Gastrocnemius medialis (tissue), 4 donors: Measurements from ENCODE around the gene TNFSF4. TPM values are rescaled to one million over a fixed set of nuclear protein-coding genes. Genes with fewer than 3 reads are reported as not detected.

Experiments used
- ATAC-seq, 2 donors: fragments of 150-250 bp; one replicate each; pipeline ENCODE4 v1.9.1; 2016
- DNase-seq, 2 donors: peaks; one replicate each; pipeline ENCODE4 v3.0.0-alpha.2; 2019
- H3K27ac ChIP-seq, 4 donors: fragments of 200-600 bp; sonication (generic); 1 replicate in 1 of 4; 2 replicates in 3 of 4; pipeline ENCODE4 v1.5.1; 2016 to 2018; ENCODE audit warnings: mild to moderate bottlenecking in 2 of 4, moderate library complexity in 1 of 4
- H3K27me3 ChIP-seq, 3 donors: fragments of 200-600 bp; sonication (generic) in 2 of 3; 1 replicate in 1 of 3; 2 replicates in 2 of 3; pipeline versions ENCODE4 v1.5.1 to v1.6.0; 2016 to 2019; ENCODE audit warnings: mild to moderate bottlenecking in 1 of 3, moderate library complexity in 1 of 3
- H3K36me3 ChIP-seq, 2 donors: fragments of 200-600 bp; sonication (generic) in 1 of 2; one replicate each; pipeline ENCODE4 v1.5.1; 2017 to 2018
- H3K4me1 ChIP-seq, 2 donors: fragments of 200-600 bp; sonication (generic) in 1 of 2; one replicate each; pipeline ENCODE4 v1.5.1; 2016 to 2017; ENCODE audit warnings: mild to moderate bottlenecking in 2 of 2
- H3K4me3 ChIP-seq, 4 donors: fragments of 200-600 bp; sonication (generic) in 3 of 4; 1 replicate in 1 of 4; 2 replicates in 3 of 4; pipeline ENCODE4 v1.5.1; 2016 to 2019; ENCODE audit warnings: mild to moderate bottlenecking in 2 of 4
- H3K9me3 ChIP-seq, 3 donors: fragments of 200-600 bp; sonication (generic) in 2 of 3; 1 replicate in 1 of 3; 2 replicates in 2 of 3; pipeline ENCODE4 v1.5.1; 2016 to 2019
- CTCF ChIP-seq, 5 experiments: fragments of 450-650 bp in 3 of 5; fragments of 200-600 bp in 2 of 5; sonication (generic) in 2 of 5; IDR thresholded peaks in 4 of 5; conservative IDR thresholded peaks in 1 of 5; 1 replicate in 4 of 5; 2 replicates in 1 of 5; pipeline ENCODE4 v1.5.1; 2016 to 2019; ENCODE audit warnings: antibody characterized with exemption in 5 of 5, mild to moderate bottlenecking in 3 of 5, moderate library complexity in 3 of 5
- POLR2A ChIP-seq, 2 donors: fragments of 450-650 bp; IDR thresholded peaks; one replicate each; pipeline ENCODE4 v1.6.1; 2017; ENCODE audit warnings: antibody characterized with exemption in 2 of 2, mild to moderate bottlenecking in 2 of 2, moderate library complexity in 2 of 2
- in situ Hi-C, 4 donors: fragments of 200-750 bp; cut with MboI; loops; one replicate each; pipeline versions ENCODE4 v1.15.0 to v1.8.0; 2017; ENCODE audit warnings: low sequenced_read_pairs in 4 of 4
- intact Hi-C: fragments of 100-400 bp; cut with DNase I; formaldehyde crosslinking; loops from one replicate; pipeline ENCODE4 v1.15.1; 2023; ENCODE audit warnings: low total_unique reads
- total RNA-seq, 4 donors: library from RNA; depleted of rRNA; stranded (reverse); fragments of >200 nt; gene quantifications; one replicate each; pipeline versions ENCODE4 v1.1.0 to v1.2.3, GENCODE V29; 2016

TNFSF4 gene
- total RNA-seq, 4 donors from 2014 or later, result 0.16 to 0.25 (median 0.23) TPM; not detected in 1

- no peak for TF ChIP-seq CTCF (IDR thresholded peaks at IDR 0.05 in 4 of 5, conservative IDR thresholded peaks at IDR 0.05 in 1 of 5)
- no peak for TF ChIP-seq POLR2A (IDR thresholded peaks at IDR 0.05)
- no peaks in the 10 kb centered on the region for H3K9me3 ChIP-seq
- intact Hi-C loops, result no loop called here
- ATAC-seq (no peak), DNase-seq (no peak)
- no peak overlapping the region for H3K4me3 ChIP-seq
- no peak overlapping the region for H3K27ac ChIP-seq
- H3K4me1 ChIP-seq, result no peaks in the 10 kb centered on the region
- H3K36me3 ChIP-seq, result no peaks in the 10 kb centered on the region
- in situ Hi-C loops, result loop anchor here in 2 of 4 donors (10.0 to 25.0 kb wide), 3 partner anchors 397 to 472 kb away; no protein-coding TSS in a partner anchor
- H3K27me3 ChIP-seq, result no peaks in the 10 kb centered on the region
These were observed 1.7 kb upstream of the TNFSF4 start for GRCh38 chr1:173208868-173209267.

- in situ Hi-C loops, result loop anchor here in 2 of 4 donors (10.0 to 25.0 kb wide), 3 partner anchors 396 to 471 kb away; no protein-coding TSS in a partner anchor
- H3K4me3 ChIP-seq, result no peak overlapping the region
- TF ChIP-seq CTCF (IDR thresholded peaks at IDR 0.05 in 4 of 5, conservative IDR thresholded peaks at IDR 0.05 in 1 of 5) (no peak), POLR2A (IDR thresholded peaks at IDR 0.05) (no peak)
- H3K36me3 ChIP-seq, result no peaks in the 10 kb centered on the region
- no peaks in the 10 kb centered on the region for H3K27me3 ChIP-seq
- intact Hi-C loops, result no loop called here
- ATAC-seq (no peak), DNase-seq (no peak)
- H3K27ac ChIP-seq, result no peak overlapping the region
- no peaks in the 10 kb centered on the region for H3K9me3 ChIP-seq
- no peaks in the 10 kb centered on the region for H3K4me1 ChIP-seq
These were observed 1.0 kb upstream of the TNFSF4 start for GRCh38 chr1:173208146-173208545.

- no peak overlapping the region for H3K27ac ChIP-seq
- peak in 1 of 2 donors; percentile 39 for ATAC-seq
- H3K4me3 ChIP-seq, result no peak overlapping the region
- no peaks in the 10 kb centered on the region for H3K9me3 ChIP-seq
- no peaks in the 10 kb centered on the region for H3K36me3 ChIP-seq
- DNase-seq, result no peak
- in situ Hi-C loops, result loop anchor here in 2 of 4 donors (10.0 to 25.0 kb wide), 3 partner anchors 393 to 468 kb away; no protein-coding TSS in a partner anchor
- H3K4me1 ChIP-seq, result no peaks in the 10 kb centered on the region
- intact Hi-C loops, result no loop called here
- no peak for TF ChIP-seq CTCF (IDR thresholded peaks at IDR 0.05 in 4 of 5, conservative IDR thresholded peaks at IDR 0.05 in 1 of 5)
- TF ChIP-seq POLR2A (IDR thresholded peaks at IDR 0.05), result no peak
- no peaks in the 10 kb centered on the region for H3K27me3 ChIP-seq
These were observed 1.7 kb downstream of the TNFSF4 start for GRCh38 chr1:173205146-173206051.

GRCh38 chr1:173204693-173205092 lies 2.4 kb downstream of the TNFSF4 start:
- ATAC-seq (no peak), DNase-seq (no peak)
- Histone ChIP-seq H3K9me3 (no peaks in the 10 kb centered on the region), H3K36me3 (no peaks in the 10 kb centered on the region), H3K4me1 (no peaks in the 10 kb centered on the region), H3K4me3 (no peak overlapping the region), H3K27me3 (no peaks in the 10 kb centered on the region), H3K27ac (no peak overlapping the region)
- in situ Hi-C loops, result loop anchor here (5.0 to 25.0 kb wide), 5 partner anchors 377 to 467 kb away; no protein-coding TSS in a partner anchor
- intact Hi-C loops, result no loop called here
- no peak for TF ChIP-seq CTCF (IDR thresholded peaks at IDR 0.05 in 4 of 5, conservative IDR thresholded peaks at IDR 0.05 in 1 of 5)
- no peak for TF ChIP-seq POLR2A (IDR thresholded peaks at IDR 0.05)
